ENCODE results near the gene CARD19. TPM values are rescaled to one million over a fixed set of nuclear protein-coding genes. Genes with fewer than 3 reads are reported as not detected.

The CARD19 gene
- total RNA-seq, 1 experiment from 2014 or later: 63.4 TPM

GRCh38 chr9:93136011-93136440 is 40.0 kb downstream of the CARD19 start:
- no peak overlapping the region for H3K4me3 ChIP-seq (ENCODE audit: low read depth in 2 of 2, low read length in 2 of 2)
- H3K4me1 ChIP-seq (ENCODE audit: control insufficient read depth, insufficient read depth, low read length): peaks cover 21% of the 10 kb centered on the region
- intact Hi-C loops (cut with micrococcal nuclease; ENCODE audit: unreplicated experiment) (no loop called here), in situ Hi-C loops (cut with HindIII; ENCODE audit: low pct_unique_long_range_greater_than_20kb, low sequenced_read_pairs) (no loop called here)
- BruUV-seq (replicated peaks): no TSS peak
- DNase-seq (ENCODE audit: low read depth, low spot score): no peak
- no peak overlapping the region for H3K27ac ChIP-seq (ENCODE audit: low read length)
- no peak for TF ChIP-seq REST (IDR thresholded peaks at IDR 0.05; ENCODE audit: insufficient read depth in 1 of 2, low read depth in 2 of 2, low read length in 1 of 2)
- no peak for TF ChIP-seq TCF7L2 (IDR thresholded peaks at IDR 0.05; ENCODE audit: low read depth, low read length)
- no peak for TF ChIP-seq POLR2AphosphoS5 (IDR thresholded peaks at IDR 0.05; ENCODE audit: low read depth, low read length)
- no peak for TF ChIP-seq SIN3A (IDR thresholded peaks at IDR 0.05; ENCODE audit: borderline replicate concordance, insufficient read depth, low read depth, low read length)
- TF ChIP-seq CTCF (IDR thresholded peaks at IDR 0.05): no peak
- no peaks in the 10 kb centered on the region for H3K27me3 ChIP-seq (ENCODE audit: control insufficient read depth, insufficient read depth, low read length)
- no peaks in the 10 kb centered on the region for H3K9me3 ChIP-seq (ENCODE audit: control insufficient read depth, insufficient read depth, low read depth, low read length)
- H3K36me3 ChIP-seq (ENCODE audit: control insufficient read depth, insufficient read depth, low read length): no peaks in the 10 kb centered on the region; the same call in 1 of the 2 replicates
- CTCF ChIA-PET: no interaction called here
- POLR2A ChIA-PET: no interaction called here
- no peak for ATAC-seq

- no peak for ATAC-seq
- peaks cover 16% of the 10 kb centered on the region for H3K4me1 ChIP-seq (ENCODE audit: control insufficient read depth, insufficient read depth, low read length)
- CTCF ChIA-PET: no interaction called here
- intact Hi-C loops (cut with micrococcal nuclease; ENCODE audit: unreplicated experiment) (no loop called here), in situ Hi-C loops (cut with HindIII; ENCODE audit: low pct_unique_long_range_greater_than_20kb, low sequenced_read_pairs) (no loop called here)
- TF ChIP-seq POLR2AphosphoS5 (IDR thresholded peaks at IDR 0.05; ENCODE audit: low read depth, low read length): no peak
- TF ChIP-seq REST (IDR thresholded peaks at IDR 0.05; ENCODE audit: insufficient read depth in 1 of 2, low read depth in 2 of 2, low read length in 1 of 2): no peak
- no TSS peak for BruUV-seq (replicated peaks)
- POLR2A ChIA-PET: no interaction called here
- no peaks in the 10 kb centered on the region for H3K9me3 ChIP-seq (ENCODE audit: control insufficient read depth, insufficient read depth, low read depth, low read length)
- DNase-seq (ENCODE audit: low read depth, low spot score): no peak
- no peaks in the 10 kb centered on the region for H3K27me3 ChIP-seq (ENCODE audit: control insufficient read depth, insufficient read depth, low read length)
- no peak overlapping the region for H3K4me3 ChIP-seq (ENCODE audit: low read depth in 2 of 2, low read length in 2 of 2)
- H3K36me3 ChIP-seq (ENCODE audit: control insufficient read depth, insufficient read depth, low read length): no peaks in the 10 kb centered on the region; the same call in 1 of the 2 replicates
- H3K27ac ChIP-seq (ENCODE audit: low read length): no peak overlapping the region
Measured at GRCh38 chr9:93137362-93137761, 41.3 kb downstream of the CARD19 start.
